ENCODE results near the gene CCDC74A.
"Not testable (repeated sequence)": the region's sequence is repeated elsewhere in the genome, so short reads cannot be mapped to it uniquely, and the experiment has no call there.

The CCDC74A gene

DNA sequence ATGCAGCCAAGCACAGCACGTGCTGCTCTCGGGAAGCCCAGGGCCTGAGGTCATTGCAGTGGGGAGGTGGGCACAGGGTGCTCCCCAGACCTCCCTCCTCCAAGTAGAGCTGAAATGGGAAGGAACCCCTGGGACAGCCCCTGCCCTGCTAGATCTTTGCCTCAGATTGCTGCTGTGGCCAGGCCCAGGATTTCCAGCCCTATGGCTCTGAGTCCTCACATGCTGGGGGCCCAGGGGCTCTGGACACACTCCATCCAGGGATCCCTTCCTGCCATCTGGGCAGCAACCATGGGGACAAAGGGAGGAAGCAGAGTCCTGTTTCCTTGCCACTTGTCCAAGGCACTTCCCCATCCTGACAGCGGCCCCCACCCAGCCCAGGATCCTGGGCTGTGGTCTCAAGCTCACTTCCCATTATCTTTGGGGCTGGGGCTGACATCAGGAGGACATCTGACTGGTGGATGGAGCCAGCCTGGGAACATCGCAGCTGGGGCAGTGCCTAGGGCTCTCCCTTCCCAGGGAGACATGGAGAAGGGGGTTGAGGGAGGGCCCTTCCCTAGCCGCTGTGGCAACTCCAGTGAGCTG is 2.3 kb downstream of the CCDC74A start:
- not testable (repeated sequence) for DNase-seq

DNA sequence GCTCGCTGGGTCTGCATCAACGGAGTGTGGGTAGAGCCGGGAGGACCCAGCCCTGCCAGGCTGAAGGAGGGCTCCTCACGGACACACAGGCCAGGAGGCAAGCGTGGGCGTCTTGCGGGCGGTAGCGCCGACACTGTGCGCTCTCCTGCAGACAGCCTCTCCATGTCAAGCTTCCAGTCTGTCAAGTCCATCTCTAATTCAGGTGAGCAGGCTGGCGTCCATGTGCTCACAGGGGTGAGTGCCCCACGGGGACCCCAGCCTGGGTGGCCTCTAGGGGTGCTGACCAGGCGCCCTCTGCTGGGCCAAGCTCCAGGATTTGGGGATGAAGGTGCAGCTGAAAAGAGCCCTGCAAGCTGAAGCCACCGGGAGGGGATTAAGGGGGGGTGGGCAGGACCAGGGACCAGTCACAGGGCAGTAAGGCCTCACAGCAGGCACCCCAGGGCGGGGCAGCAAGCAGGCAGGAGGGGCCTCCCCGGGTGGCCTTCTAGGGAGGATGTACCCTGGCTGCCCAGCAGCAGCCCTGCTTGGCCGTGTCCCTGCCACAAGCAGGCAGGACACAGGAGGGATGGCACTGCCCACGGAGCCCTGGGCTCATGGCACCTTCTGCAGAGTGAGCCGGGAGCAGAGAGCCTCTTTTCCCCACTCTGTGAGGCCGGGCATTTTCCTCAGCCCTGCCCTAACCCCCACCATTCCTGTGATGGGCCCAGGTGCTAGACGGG is 3.1 kb downstream of the CCDC74A start:
- not testable (repeated sequence) for DNase-seq

DNA sequence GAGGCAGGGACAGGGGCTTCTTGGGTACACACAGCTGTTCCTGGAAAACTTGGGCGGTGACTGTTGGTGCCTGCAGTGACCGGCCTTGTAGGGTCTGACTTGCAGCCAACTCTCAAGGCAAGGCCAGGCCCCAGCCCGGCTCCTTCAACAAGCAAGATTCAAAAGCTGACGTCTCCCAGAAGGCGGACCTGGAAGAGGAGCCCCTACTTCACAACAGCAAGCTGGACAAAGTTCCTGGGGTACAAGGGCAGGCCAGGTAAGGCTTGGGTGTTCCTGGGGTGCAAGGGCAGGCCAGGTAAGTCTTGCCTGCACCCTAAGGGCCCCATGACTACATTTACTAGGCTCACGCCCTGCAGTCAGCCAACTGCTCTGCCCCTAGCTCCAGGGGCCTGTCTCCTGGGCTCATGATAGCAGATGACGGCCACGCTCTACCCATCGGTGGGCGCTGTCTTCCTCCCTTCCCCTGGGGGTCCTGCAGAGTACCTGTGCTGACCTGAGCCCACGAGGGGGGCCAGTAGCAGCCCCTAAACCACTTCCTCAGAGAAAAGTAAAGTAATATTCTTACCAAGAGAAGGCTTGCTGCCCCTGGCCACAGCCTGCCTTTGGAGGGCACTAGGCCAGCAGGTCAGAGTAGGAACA is 4.0 kb downstream of the CCDC74A start:
- not testable (repeated sequence) for DNase-seq

DNA sequence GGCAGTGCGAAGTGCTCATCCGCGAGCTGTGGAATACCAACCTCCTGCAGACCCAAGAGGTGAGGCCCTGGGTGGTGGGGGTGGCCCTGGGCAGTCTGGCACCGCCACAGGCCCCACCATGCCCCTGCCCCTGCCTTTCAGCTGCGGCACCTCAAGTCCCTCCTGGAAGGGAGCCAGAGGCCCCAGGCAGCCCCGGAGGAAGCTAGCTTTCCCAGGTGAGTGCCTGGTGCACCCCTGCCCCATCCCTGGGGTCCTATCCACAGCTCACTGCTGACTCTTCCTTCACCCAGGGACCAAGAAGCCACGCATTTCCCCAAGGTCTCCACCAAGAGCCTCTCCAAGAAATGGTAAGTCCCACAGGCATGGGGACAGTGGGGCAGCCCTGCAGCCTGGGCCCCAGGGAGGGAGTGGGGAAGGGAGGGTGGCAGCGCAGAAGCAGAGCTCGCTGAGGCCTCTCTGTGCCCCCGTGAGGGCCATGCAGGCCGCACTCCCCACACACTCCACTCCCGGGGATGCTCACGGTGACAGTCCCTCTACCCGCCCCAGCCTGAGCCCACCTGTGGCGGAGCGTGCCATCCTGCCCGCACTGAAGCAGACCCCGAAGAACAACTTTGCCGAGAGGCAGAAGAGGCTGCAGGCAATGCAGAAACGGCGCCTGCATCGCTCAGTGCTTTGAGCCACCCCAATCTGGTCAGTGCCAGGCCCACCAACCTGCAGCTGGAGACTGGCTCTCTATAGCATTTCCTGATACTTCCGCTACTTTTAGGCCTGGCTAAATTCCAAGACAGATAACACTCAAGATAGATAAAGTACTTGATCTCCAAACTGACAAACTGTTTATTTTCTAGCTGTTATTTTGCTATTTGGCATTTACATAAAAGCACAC is 5.3 kb downstream of the CCDC74A start:
- not testable (repeated sequence) for DNase-seq

DNA sequence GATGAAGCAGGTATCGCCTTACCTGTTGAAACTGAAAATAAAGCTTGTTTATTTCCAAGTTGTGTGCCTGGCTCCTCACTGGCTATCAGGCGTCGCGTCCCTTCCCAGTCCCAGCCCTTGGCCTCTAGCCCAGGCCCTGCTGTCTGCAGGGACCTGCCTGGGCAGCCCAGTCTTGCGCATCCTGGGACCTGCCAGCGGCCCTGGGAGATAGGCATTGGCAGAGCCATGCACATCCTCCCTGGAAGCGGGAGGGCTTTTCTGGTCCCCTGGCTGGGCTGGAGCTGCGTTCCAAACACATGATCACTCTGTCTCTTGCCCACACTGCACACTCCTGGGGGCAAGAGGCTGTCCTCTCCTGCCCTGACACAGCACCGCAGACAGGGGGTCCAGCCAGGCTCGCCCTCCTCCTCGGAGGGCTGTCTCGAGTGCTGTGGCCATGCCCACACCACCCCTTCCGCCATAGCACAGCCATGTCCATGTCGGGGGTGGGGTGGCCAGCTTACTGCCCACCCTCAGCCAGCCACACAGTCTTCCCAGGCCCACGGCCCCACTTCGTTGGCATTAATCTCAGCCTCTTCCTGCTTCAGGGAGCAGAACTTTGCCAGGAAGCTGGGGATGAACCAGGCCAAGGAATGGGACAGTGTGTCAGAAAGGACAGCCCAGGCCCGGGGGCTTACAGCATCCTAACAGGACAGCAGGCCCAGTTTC is 6.1 kb downstream of the CCDC74A start:
- not testable (repeated sequence) for DNase-seq

DNA sequence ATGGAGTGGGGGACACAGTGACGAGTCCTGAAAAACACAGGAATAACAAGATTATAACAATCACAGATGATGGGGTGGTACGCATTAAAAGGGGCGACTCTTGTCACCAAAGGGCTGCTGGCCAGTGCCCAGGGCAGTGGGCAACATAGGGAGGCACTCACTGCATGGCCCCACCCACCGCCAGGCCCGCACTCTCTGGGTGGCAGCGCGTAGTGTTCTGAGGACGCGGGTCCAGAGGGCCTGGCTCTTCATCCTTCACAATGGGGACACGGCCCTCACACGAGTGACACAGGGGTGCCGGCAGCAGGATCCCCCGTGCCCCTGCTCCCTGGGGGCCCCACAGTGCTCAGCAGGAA is 6.6 kb downstream of the CCDC74A start:
- DNase-seq, result not testable (repeated sequence)

DNA sequence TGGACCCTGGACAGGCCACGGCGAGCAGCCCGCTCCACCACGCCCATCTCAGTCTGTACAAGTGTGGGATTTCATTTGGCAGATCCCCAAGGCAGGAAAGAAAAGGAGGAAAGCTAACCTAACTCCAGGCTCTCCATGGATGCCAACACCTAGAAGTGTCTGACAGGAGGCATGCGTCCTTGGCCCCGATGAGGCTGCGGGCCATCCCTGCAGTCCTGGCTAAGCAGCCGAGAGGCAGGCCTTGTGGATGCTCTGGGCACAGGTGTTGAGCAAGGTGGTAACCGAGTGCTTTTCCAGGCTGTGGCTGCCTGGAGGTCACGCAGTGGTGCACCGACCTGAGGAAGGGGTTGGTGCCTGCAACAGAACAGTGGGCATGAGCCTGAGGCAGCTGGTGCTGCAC is 7.3 kb downstream of the CCDC74A start:
- DNase-seq, result not testable (repeated sequence)

DNA sequence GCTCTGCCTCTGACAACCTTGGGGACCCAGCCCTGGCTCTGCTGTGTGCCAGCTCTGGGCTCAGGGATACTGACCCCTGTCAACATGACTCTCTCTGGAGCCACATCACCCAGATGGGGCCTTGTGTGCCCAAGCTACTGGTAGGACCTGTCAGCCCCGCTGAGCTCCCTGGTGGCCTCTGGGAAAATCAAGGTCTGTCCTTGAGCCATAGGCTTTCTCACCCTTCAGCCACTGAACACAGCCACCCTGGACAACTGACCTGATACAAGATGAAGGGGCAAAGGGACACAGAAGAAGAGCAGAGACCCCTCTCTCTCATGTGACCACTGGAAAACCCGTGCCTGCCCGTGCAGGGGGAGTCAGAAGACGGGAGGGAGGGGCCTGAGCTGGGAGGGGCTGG is 7.8 kb downstream of the CCDC74A start:
- DNase-seq, result no peak

DNA sequence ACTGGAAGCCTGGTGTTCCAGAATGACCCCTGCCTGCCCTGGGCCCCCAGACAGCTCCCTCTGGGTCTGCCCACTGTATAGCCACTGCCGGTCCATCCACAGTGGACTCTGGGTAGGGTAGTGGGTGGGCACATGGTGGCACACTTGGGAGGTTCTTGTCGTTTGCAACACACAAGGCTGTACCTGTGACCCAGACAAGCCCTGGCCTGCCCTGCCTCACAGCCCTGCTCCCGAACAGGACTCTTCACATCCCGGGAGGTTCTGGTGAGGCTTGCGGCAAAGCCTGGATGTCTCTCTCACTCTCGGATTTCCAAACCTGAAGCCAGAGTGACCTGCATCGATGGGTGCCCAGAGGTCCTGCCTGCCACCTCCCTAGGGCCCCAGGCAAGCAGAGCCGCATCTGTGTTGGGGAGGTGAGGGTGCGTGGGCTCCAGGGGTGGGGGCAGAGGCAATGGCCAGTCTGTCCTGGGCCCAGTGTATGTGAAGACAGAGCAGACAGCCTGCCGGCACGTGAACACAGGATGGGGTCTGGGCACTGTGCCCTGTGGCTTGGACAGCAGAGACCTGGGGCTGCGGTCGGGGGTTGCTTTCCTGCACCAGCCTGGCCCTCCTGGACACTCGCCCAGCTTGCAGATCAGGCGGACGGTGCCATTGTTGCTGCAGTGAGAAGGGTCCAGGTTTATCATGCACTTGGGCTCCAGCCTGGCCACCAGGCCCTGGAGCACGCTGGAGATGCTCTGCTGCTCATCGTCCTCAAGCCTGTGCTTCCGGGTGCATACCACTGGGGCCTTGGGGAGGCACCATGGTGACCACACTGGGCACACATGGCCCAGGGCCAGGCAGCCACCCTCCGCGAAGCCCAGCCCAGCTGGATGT is 8.5 kb downstream of the CCDC74A start:
- not testable (repeated sequence) for DNase-seq

DNA sequence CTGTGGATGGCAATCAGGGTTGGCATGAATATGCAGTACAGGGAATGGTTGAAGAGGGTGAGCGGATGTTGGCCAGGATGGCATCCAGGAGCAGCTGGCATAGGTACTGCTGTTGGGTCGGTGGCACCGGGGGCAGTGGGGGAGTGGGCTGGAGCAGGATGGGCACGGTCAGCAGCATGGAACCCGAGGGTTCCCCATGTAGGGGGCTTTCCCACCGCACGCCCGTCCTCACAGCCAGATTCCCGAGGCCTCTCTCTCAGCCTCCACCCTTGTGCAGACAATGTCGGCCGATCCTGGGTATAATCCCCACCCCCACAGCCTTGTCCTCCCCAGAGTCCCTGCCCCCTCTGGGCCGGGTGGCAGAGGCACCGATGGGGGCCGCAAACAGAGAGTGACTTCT is 9.2 kb downstream of the CCDC74A start:
- not testable (repeated sequence) for DNase-seq

DNA sequence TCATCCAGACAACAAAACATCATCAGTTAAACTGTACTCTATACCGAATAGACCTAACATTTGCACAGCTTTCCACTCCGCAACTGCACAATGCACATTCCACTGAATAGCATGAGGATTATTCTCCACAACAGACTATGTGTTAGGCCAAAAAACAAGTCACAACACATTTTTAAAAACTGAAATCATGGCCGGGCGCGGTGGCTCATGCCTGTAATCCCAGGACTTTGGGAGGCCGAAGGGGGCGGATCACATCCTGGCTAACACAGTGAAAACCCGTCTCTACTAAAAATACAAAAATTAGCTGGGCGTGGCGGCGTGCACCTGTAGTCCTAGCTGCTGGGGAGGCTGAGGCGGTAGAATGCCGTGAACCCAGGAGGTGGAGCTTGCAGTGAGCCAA is 11.2 kb downstream of the CCDC74A start:
- DNase-seq, result not testable (repeated sequence)

DNA sequence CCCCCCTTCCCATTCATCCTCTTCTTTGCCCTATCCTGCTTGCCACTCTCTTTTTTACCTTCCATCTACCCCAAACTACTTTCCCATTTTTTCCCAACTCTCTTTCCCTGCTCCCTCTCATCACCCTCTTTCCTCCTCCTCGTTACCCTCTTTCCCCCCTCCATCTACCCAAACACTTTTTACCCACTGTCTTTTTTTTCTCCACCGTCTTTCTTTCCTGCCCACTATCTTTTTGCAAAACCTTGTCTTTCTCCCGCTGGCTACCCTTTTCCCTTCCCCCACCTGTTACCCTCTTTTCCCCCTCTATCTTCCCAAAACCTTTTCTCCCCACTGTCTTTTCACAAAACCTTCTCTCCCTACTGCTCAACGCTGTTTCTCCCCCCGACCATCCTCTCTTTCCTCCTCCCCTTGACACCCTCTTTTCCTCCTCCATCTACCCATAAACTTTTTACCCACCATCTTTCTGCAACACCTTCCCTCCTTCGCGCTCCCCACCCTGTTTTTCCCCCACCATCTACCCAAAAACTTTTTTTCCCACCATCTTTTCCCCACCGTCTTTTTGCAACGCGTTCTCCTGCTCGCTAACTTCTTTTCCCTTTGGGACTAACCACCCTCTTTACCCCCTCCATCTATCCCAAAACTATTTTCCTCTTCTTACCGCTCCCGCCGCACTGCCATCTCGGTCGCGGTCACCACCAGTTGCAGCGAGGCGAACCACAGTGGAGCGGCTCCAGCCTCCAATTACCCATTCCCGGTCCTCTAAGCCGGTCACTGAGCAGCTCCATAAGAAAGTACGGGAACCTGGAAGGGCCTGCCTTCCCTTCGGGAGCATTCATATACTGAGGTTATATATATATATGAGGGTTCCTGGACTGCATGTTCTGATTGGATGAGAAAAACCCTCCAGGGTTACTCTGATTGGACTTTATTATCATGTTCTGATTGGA is 15.0 kb downstream of the CCDC74A start:
- DNase-seq, result no peak

DNA sequence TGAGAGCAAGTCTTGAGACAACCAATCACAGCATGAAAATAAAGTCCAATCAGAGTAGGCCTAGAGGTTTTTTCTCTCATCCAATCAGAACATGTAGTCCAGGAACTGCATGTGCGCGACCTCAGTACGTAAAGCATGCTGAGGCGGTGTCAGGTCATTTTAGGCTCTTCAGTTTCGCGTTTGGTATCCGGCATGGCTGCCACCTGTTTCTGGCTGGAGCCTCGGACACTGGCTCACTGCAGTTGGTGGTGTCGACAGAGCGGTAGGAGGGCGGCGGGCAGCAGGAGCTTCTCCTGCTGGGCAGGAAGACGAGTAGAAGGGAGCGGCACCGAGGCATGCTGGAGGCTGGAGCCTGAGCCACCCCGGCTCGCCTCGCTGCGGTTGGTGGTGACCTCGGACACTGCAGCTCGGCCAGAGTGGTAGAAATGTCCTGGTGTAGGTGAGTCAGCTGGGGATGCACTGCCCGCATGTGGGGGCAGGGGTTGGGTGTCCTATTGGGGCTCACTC is 15.8 kb downstream of the CCDC74A start:
- DNase-seq, result no peak

DNA sequence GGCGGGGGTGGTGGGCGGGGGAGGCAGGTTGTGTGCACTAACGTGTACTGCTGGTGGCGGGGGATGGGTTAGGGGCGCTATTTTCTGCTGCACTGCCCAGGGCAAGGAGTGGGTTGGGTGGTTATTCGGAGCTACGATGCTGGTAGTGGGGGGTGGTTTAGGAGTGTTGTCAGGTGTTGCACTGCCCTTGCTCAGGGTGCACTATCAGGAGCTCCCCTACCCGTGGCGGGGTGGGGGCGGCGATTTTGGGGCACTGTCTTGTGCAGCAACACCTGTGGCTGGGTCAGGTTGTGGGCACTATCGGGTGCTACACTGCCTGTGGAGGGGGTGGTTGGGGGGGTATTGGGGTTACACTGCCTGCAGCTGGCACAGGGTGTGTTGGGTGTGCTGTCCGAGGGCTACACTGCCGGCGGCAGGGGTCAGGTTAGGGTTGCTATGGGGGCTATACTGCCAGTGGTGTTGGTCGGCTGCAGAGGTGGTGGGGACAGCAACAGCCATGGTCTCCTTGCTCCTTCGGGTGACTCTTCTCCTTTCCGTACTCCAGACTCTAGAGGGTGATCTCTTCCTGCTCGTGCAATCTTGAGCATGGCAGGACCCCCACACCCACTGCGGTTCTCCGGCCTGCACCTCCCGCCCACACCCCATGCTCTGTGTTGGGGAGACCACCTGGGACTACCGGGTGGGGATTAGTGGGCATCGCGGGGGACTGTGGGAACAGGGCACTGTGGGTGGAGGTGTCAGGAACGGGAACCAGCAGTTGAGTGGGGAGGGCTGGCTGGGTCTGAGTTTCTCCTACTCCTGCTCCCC is 16.5 kb downstream of the CCDC74A start:
- not testable (repeated sequence) for DNase-seq

DNA sequence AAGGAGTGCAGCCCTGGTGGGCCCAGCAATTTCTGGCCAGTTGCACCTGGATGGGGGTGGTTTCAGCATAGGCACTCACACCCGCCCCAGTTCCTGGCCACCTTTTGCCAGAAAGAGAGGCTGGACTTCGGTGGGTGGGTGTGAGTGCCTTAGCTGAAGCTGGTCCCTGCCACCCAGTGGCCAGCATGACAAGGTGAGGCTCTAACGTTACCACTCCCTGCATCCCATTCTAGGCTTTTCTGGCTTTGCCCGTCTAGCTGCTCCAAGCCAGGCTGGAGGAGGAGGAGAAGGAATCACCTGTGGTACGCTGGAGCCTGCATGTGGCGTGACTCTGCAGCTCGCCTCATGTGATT is 17.1 kb downstream of the CCDC74A start:
- DNase-seq, result not testable (repeated sequence)

DNA sequence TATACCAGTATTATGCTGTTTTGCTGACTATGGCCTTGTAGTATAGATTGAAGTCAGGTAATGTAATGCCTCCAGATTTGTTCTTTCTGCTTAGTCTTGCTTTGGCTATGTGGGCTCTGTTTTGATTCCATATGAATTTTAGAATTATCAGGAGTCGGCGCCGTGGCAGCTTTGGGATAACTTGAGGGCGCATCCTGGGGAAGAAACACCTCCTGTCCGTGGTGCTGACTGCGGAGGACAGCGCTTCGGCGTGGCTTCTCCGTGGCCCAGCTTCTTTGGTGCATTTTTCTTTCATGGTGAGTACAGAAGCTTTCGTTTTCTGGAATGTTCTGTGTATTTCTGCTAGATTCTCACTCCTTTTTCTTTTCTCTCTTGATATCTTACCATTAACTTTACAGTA is 25.2 kb downstream of the CCDC74A start:
- no peak for DNase-seq

DNA sequence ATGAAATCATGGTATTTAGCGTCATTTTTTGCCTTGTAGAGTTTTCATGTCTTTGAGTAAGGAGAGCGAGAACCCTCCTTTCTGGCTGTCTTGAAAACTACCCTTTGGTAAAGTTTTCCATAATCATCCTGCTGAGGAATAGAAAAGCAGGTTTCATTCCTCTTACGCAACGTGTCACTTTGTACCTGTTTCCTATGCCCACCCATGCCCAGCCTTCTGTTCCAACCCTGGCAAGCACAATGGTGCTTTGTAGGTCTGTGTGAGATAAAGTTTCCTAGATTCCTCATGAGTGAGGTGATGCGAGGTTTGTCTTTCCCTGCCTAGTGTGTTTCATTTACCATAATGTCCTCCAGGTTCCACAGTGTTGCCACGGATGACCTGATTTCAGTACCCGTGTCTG is 29.3 kb downstream of the CCDC74A start:
- no peak for DNase-seq

DNA sequence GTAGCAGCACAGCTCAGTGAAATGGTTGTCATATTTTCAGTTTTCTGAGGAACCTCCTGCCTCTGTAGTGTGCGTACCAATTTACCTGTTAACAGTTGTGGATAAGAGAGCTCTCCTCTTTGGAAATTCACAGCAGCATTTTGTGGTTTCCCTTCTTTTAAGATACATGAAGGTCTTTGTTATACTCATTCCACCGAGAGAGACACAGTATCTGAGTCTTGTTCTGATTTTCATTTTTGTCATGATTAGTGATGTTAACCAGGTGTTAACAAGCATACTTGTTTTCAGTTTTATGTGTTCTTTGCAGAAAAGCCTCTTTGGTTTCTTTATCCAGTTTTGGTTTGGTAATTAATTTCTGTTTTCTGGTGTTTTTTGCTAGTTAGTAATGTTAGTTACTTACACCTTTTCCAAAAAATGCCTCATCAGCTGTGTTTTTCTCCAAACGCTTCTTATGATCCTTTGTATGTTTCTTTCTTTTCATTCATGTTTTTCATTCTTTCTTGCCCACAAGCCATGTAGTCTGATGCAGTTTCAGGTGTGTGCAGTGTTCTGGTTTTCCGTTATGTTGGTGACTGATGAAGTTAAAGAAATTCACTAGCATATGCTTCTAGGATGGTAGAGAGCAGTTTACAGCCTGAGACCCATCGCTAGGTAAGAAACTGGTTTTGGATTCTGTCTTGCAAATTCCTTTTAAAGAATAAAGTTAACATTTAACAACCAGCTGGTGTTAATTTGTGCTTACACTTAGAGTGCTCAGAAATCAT is 30.1 kb downstream of the CCDC74A start:
- no peak for DNase-seq

DNA sequence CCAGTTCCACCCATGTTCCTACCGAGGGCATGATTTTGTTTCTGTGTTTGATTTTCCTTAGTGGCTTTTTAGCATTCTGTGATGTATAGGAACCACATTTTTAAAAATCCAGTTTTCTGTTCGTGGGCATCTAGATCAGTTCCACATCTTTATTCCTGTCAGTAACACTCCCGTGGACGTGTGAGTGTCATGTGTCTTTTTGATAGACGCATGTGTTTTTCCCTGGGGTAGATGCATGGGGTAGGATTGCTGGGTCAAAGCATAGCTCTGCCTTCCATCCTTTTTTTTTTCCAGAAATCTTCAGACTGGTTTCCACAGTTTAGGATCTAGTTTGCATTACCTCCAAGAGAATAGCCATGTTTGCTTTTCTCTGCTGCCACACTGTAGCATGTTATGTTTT is 38.7 kb downstream of the CCDC74A start:
- DNase-seq, result no peak

Data from eye (tissue), 1 donor.